ENCODE results near the gene CYB561D1. TPM values are rescaled to one million over a fixed set of nuclear protein-coding genes. Genes with fewer than 3 reads are reported as not detected.
A peak's percentile ranks its signal among the peaks of the same experiment; 100 is the strongest.

The CYB561D1 gene
- total RNA-seq, 1 donor from 2014 or later = 4.0 TPM

DNA sequence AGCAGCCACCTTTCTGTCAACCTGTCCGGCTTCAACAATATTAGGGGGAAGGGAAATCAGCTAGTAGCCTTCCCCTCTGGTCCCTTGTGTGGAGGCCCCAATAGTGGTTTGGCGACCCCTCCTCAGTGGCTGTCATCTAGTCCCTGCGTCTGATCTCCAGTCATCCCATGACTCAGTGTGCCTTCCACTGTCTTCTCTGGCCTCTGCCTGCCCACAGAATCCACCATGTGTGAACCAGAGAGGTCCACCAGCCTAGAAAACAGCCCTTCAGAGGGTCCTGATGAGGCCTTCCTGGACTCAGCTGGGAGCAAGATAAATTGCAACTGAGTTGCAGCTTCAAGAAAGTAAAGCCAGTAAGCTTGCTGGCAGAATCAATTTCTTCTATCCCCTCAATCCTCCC lies 14.0 kb upstream of the CYB561D1 start:
- no peak for DNase-seq (ENCODE audit: low read depth, low spot score)

DNA sequence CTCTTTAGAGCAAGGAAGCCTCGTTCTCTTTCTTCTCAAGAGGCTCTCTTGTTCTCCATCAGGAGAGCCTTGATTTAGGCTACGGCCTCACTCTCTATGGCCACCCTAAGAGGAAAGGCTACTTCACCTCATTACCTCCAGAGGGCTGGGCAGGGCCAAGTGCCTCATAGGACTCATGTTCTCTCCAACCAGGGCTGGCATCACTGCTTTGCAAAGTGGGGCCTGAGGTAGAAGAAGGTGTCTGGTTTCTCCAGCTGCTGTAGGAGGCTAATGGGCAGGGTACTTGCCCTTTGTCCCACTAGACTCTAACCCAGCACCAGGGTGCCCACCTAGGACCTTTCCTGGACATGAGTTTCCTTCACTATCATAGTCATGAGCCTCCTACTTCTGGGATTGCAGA lies 12.2 kb upstream of the CYB561D1 start:
- no peak for DNase-seq (ENCODE audit: low read depth, low spot score)

DNA sequence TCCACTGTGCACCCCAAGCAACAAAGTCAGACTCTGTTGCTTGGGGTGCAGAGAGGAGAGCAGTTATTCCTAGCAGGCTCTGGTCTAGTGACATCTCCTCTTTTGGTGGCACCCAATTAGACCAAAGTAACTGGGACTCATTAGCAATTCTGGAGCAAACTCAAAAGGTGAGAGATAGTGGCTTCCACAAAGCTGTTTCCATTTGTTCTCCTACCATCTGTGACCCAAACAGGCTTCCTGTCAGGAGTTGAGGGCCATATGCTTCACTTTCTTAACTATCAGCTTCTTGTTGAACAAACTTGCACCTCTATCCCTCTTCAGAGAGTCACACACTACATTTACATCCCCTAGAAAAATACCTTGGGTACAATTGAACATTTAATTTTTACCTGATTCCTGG lies 11.7 kb upstream of the CYB561D1 start:
- no peak for DNase-seq (ENCODE audit: low read depth, low spot score)

DNA sequence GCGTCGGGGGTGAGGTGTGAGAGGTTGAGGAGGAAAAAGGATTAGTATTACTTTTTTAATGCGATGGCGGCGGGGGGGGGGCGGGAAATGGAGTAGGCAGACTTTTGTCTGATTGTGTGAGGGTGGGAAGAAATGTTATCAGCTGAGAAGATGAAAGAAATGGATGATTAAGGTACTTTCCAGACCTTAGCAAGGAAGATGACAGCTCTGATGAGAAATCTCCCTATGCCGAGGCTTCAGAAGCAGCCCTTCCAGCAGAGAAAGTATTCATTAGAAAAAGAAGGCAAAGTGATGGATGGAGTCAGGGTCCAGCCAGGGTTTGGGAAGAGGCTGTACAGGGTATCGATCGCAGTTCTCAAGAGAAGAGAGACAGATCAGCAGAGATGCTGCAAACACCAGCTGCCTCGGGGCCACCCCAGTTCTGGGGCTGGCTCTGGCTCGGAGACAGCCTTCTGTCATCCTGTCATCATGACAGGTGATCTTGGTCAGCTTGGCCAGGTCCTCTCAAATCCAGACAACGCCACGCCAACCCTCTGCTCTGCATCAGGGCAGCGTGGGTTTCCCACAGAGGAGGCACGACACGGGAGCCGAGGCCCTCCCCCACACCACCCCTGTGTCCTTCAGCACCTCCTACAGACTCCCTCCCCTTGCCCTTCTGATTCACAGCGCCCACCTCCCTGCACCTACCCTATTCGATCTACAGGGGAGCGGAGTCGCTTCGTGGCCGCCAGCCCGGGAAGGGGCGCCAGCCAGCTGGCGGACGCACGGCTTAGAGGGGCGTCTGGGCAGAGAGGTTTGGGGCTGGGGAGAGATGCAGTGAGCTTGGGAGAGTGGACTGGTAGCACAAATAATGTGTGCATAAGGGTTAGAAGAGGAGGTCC lies 10.9 kb upstream of the CYB561D1 start:
- no peak for DNase-seq (ENCODE audit: low read depth, low spot score)

DNA sequence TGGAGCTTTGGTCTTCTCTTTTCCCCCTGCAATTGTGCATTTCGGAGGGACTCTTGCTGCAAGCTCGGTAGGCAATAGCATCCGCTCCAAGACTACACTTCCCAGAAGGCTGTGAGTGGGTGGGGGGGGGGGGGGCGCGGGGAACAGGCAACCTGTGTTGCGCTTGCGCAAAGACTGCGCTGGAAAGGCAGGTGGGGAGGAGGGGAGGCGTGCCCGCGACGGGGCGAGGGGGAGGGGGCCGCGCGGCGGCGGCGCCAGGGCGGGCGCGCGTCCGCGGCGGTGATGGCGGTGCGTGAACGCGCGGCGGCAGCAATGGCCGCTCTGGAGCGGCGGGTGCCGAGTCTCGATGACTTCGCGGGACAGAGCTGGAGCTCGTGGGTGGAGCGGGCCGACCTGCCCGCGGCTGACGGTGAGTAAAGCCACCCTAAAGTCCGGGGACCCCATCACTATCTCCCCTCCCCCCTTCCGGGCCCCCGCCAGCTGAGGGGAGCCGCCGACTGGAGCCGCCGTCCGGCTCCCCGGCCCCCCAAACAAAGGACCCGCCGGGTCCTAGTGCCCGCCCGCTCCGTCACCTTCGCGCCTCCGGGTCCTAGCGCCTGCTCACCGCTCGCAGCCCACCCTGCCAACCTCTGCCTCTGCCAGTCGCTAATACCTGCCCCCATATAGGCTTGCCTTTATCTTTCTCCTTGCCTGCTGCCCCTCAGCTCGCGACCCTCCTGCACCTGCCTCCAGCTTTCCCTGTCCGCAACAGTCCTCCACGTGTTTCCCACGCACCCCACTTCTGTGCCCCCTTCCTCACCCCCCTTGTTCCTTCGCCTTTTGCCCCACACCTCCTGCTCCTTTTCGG lies 10.0 kb upstream of the CYB561D1 start, which contains the start of gene ATXN7L2:
TSS of gene ATXN7L2 (plus strand) at position 234 of the 847 bp plus-strand sequence. CDS start at position 283, 49 bp downstream.
- peak; percentile 56 for DNase-seq (ENCODE audit: low read depth, low spot score)

DNA sequence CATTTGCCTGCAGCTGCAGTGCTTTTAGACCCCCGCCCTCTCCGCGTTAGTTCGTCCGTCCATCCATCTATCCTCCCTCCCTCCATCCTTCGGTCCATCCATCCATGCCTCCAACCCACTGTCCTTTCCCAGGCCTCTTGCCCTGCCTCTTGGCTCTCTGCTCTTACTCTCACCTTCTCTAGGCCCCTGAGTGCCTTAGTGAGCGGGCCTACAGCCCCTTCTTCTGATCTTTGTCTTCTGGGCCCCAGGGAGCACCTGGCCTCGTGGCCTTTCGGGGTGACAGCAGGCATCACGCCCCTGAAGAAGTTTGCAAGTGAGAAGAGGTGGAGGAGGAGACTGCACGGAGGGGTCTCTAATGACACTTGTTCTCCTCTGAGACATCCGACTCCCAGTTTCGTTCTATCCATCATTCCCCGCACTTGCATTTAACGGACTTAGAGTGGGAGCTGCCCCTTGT lies 9.3 kb upstream of the CYB561D1 start:
- no peak for DNase-seq (ENCODE audit: low read depth, low spot score)

DNA sequence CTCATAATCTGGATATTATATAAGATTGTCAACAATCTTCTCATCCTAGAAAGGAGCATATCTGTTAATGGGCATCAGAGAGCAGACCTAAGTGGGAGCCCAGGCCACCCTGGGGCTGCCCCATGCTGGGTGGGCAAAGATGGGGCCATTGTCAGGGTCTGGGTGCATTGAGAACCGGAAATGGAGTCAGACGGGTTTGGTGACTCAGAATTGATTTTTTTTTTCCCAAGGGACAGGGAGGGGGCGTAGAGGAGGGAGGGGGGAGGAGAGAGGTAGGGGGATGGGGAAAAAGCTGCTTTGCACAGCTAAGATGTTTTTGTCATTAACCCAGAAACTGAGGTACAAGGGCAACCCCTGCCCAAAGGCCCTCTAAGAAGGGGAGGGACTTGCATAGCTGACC lies 8.9 kb upstream of the CYB561D1 start:
- DNase-seq (ENCODE audit: low read depth, low spot score) = no peak

DNA sequence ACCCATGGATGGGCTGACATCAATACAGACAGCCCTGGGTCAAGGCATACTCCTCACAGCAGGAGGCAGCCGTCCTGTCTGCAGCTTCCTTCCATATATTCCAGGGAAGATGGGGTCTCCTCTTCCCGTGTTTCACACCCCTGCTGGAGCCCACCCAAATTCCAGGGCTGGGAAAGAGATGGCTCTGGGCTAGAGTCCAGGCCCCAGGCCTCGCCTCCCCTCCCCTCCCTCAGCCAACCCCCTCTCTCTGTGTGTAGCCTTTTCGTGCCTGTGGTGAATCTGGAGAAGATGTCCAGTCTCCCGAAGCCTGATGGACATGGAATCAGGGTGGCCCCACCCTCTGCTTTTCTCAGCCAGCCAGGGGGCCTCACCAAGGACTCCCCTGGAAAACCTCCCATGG lies 6.6 kb upstream of the CYB561D1 start:
- DNase-seq (ENCODE audit: low read depth, low spot score) = no peak

DNA sequence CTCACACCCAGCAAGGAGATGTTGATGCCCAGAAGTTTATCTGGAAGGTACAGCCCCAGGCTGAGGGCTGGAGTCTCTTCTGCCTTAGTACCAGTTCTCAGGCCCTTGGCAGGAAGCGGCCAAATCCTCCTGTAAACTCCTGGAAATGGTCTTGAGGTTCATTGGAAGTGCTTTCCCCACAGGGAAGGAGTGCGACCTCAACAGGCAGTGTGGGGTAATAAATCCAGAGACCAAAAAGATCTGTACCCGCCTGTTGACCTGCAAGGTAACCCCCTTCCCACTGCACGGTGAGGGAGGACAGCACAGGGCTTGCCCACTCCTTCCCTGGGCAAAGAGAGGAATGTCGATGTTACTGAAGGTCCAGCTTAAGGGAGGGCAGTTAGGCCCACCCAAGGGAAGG lies 5.7 kb upstream of the CYB561D1 start:
- no peak for DNase-seq (ENCODE audit: low read depth, low spot score)

DNA sequence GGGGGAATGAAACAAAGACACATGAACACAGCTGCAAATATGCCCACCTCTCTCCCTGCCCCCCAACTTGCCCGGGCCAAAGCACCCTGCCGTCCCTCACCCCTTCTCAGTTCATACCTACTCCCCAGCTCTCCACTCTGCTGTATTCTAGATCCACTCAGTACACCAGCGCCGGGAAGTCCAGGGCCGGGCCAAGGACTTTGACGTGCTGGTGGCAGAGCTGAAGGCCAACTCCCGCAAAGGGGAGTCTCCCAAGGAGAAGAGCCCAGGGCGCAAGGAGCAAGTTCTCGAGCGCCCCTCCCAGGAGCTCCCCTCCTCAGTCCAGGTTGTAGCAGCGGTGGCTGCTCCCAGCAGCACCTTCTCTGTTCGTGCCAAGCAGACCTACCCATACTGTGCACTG lies 5.2 kb upstream of the CYB561D1 start:
- DNase-seq (ENCODE audit: low read depth, low spot score) = no peak

DNA sequence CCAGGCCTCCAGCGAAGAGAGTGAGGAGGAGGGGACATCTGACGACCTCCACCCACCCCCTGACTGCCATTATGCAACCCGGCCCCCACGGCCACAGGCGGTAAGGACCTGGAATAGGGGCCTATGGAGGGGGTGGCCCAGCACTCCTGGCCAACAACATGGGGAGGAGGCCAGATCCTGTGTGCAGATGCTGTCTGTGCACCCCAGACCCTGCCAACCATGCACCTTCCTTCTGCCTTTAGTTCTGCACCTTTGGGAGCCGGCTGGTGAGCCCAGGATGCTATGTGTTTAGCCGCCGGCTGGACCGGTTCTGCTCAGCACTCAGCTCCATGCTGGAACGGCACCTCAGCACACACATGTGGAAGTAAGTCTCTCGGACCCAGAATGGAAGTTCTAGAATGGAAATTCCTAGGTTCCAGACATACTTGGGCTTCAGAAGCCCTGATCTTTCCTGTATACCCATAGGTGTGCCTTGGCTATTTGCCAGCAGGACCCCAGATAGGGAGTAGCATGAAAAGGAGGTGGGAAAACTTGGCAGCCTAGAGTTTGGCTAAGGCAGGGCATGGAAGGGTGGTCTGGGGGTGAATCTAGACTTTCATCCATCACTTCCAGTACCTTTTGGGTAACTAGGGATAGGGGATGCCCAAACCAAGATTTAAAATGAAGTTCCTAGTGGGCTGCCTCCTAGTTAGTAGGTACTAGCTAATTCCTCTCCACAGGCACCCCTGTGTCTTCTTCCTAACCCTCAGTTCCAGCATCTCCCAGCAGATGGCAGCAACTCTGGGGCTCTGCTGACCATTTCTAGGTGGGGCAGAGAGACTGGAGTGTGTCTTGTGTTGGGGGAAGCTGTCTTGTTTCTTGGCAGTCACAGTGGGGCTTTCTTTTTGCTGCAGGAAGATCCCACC lies 3.6 kb upstream of the CYB561D1 start:
- no peak for DNase-seq (ENCODE audit: low read depth, low spot score)

DNA sequence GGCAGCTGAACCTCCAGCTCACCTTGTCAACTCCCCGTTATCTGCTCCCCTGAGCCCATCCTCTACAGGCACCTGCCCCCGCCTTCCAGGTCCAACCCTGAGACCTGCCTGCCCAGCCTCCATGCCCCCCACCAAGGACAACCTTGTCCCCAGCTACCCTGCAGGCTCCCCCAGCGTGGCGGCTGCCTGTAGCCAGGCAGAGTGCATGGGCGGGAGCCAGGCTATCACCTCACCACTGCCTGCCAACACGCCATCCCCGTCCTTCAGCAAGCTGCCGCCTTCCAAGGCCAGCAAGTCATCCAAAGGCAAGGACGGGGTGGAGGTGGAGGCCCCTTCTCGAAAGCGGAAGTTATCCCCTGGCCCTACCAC lies 3.0 kb upstream of the CYB561D1 start:
- no peak for DNase-seq (ENCODE audit: low read depth, low spot score)

DNA sequence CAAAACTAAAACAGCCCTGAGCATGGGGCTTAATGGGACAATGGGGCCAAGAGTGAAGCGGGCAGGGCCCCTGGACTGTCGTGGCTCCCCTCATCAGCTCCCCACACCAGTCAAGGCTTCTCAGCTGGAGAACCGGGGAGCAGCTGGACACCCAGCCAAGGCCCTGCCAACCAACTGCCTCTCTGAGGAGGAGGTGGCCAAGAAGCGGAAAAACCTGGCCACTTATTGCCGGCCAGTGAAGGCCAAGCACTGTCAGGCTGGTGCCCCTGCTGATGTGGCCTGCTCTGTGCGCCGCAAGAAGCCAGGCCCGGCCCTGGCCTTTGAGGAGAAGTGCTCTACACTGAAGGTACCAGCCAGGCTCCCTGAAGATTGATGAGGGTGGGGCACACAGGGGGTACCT lies 2.5 kb upstream of the CYB561D1 start:
- no peak for DNase-seq (ENCODE audit: low read depth, low spot score)

DNA sequence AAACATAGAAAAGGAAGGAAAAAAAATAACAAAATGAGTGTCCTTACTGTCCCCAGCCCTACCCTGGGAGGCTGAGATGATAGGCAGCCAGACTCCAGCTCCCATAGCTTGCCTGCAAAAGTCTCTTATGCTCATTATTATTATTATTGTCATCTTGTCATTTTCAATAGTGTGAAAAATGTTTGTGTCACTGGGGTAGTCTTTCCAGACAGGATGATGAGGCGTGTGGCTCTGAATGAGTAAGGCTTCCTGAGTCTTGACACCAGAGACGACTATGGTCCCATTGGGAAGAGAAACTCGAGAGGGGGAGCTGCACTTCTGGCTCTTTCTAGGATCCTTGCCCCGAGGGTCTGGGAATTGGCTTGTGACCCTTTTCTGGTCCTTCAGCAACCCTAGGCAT lies 1.1 kb upstream of the CYB561D1 start:
- DNase-seq (ENCODE audit: low read depth, low spot score) = no peak

DNA sequence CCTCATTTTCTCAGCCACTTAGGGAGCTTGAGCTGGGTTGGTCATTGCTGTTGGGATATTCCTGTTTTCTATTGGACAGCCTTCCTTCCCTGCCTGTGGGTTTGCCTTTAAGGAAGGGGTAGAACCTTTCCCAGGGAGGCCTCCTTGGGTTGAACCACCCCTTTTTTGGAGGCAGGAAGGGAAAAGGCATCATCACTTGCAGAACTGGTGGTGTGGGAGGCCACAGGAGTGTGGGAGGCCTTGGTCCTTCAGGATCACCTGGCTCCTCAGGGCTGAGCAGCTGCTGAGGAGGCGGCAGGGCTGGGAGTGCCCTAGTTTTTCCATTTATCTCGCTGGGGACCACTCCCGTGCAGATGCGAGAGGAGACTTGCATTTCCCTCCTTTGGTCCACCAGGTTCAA lies 667 bp upstream of the CYB561D1 start:
- DNase-seq (ENCODE audit: low read depth, low spot score) = no peak

DNA sequence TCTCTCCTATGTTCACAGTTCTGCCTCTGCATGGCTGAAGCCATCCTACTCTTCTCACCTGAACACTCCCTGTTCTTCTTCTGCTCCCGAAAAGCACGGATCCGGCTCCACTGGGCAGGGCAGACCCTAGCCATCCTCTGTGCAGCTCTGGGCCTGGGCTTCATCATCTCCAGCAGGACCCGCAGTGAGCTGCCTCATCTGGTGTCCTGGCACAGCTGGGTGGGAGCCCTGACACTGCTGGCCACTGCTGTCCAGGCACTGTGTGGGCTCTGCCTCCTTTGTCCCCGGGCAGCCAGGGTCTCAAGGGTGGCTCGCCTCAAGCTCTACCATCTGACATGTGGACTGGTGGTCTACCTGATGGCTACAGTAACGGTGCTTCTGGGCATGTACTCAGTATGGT lies 1.8 kb downstream of the CYB561D1 start:
- no peak for DNase-seq (ENCODE audit: low read depth, low spot score)

DNA sequence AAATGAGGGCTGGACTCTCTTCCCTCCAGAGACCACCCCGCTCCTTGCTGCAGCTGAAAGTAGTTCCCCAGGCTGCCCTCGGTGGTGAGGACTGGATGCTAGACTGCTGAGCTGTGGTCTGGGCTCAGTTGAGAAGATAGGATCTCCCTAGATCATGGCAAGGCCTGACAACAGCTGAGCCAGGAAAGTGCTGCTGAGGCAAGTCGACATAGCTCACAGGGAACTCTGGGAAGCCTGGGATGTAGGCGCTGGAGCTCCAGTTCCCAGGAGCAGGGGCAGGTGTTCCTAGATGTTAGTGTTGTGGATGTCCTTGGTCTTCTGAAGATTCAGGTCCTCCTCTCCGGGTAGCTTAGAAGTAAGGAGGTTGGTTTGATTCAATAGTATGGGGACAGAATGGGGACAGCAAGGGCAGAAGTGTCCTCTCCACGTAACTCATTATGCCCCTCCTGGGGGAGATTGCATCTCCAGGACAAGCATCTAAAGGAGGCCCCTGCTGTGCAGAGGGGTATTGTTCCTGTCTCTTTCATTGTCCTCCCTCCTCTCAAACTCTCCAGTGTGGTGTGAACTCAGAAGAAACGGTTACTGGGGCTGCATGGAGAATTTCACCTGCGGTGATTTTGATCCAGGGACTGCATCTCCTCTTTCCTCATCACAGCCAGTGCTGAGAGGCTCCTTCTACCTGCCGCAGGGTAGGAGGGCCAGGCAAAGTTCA lies 3.7 kb downstream of the CYB561D1 start:
- no peak for DNase-seq (ENCODE audit: low read depth, low spot score)

DNA sequence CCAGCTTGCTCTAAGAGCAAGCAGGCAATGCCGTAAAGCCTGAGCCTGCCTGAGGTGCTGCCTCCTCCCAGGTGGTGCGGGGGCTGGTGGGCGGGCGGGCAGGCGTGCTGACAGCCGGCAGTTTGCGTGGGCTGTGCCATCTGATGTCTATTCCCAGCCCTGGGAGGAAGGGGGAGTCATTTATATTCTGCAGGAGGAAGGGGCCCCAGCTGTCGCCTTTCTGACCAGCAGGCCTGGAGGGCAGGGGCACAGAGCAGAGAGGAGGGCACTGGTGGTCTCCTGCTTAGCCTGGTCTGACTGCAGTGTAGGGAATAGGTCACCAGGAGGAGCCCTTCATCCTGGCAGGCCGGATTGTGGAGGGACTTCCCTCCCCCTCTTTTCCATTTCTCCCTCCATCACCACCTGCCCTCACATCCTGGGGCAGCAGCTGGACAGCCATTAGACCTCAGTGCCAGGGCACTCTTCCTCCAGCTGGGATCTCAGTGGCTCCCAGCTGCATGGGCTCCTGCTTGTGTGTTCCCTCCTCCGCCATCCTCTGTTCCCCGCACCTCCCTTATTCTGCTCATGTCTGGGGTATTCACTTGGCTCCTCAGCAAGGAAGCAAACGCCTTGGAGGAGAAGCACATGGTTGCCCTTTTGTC lies 4.4 kb downstream of the CYB561D1 start:
- no peak for DNase-seq (ENCODE audit: low read depth, low spot score)

DNA sequence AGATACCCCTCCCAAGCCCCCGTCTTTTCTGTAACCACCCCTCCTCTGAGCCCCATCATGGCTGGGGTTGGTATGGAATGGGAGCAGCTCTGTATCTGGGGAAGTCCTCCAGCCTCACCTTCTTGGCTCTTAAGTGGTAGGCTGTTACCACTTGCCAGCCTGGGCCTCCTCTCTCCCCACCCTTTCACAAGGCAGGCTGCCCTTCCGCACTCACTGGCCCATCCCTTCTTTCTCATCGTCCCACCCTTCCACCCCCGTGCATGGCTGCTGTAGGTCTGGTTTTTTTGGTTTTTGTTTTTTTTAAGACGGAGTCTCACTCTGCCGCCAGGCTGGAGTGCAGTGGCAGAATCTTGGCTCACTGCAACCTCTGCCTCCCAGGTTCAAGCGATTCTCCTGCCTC lies 5.2 kb downstream of the CYB561D1 start:
- DNase-seq (ENCODE audit: low read depth, low spot score) = no peak
